Transverse colon (tissue), 4 donors: ENCODE results near the gene C15orf62. TPM values are rescaled to one million over a fixed set of nuclear protein-coding genes. Genes with fewer than 3 reads are reported as not detected.
A peak's percentile ranks its signal among the peaks of the same experiment; 100 is the strongest.

ENCODE experiments used
- DNase-seq: peaks from one replicate; pipeline ENCODE4 v3.0.0-alpha.2; 2019
- H3K27ac ChIP-seq, 4 donors: fragments of 200-600 bp; sonication (generic); 2 replicates each; pipeline ENCODE4 v1.5.1; 2016 to 2018; ENCODE audit warnings: inconsistent platforms in 4 of 4
- H3K27me3 ChIP-seq: fragments of 200-600 bp; sonication (generic); 2 replicates; pipeline ENCODE4 v1.5.1; 2017; ENCODE audit warnings: inconsistent platforms
- H3K36me3 ChIP-seq, 4 donors: fragments of 200-600 bp; sonication (generic); 2 replicates each; pipeline ENCODE4 v1.5.1; 2017 to 2019; ENCODE audit warnings: inconsistent platforms in 4 of 4
- H3K4me1 ChIP-seq, 4 donors: fragments of 200-600 bp; sonication (generic); 2 replicates each; pipeline ENCODE4 v1.5.1; 2017 to 2020; ENCODE audit warnings: inconsistent platforms in 4 of 4
- H3K4me3 ChIP-seq, 4 donors: fragments of 200-600 bp; sonication (generic); 1 replicate in 1 of 4; 2 replicates in 3 of 4; pipeline versions ENCODE4 v1.5.1 to v1.6.1; 2017 to 2019; ENCODE audit warnings: inconsistent platforms in 4 of 4
- H3K9me3 ChIP-seq, 2 donors: fragments of 200-600 bp; sonication (generic); 2 replicates each; pipeline ENCODE4 v1.5.1; 2017 to 2019; ENCODE audit warnings: inconsistent platforms in 2 of 2
- CTCF ChIP-seq, 5 experiments: fragments of 200-600 bp in 3 of 5; fragments of 450-650 bp in 2 of 5; sonication (generic) in 3 of 5; IDR thresholded peaks; 1 replicate in 2 of 5; 2 replicates in 3 of 5; pipeline ENCODE4 v1.5.1; 2016 to 2017; ENCODE audit warnings: antibody characterized with exemption in 5 of 5, inconsistent platforms in 3 of 5, mild to moderate bottlenecking in 2 of 5, moderate library complexity in 1 of 5
- EP300 ChIP-seq: sonication (generic); formaldehyde crosslinking; IDR thresholded peaks from one replicate; pipeline ENCODE4 v1.6.1; 2017; ENCODE audit warnings: antibody characterized with exemption, low read depth
- POLR2A ChIP-seq: fragments of 450-650 bp; IDR thresholded peaks from one replicate; pipeline ENCODE4 v1.6.1; 2016; ENCODE audit warnings: antibody characterized with exemption, mild to moderate bottlenecking, moderate library complexity
- POLR2AphosphoS5 ChIP-seq, 3 donors: sonication (generic); formaldehyde crosslinking; IDR thresholded peaks; one replicate each; pipeline ENCODE4 v1.6.1; 2016; ENCODE audit warnings: antibody characterized with exemption in 3 of 3
- WGBS, 2 donors: methylation state at CpG; one replicate each; pipeline ENCODE4 v1.1.5; 2018; ENCODE audit warnings: low coverage in 1 of 2; 5-methylcytosine and 5-hydroxymethylcytosine counted together
- in situ Hi-C, 4 donors: fragments of 200-750 bp; cut with MboI; loops; one replicate each; pipeline versions ENCODE4 v1.15.0 to v1.15.1; 2017; ENCODE audit warnings: low sequenced_read_pairs in 3 of 4, low pct_ligation_motif_present in 1 of 4, low pct_unique_long_range_greater_than_20kb in 1 of 4
- intact Hi-C: fragments of 100-400 bp; cut with DNase I; formaldehyde crosslinking; loops from one replicate; pipeline ENCODE4 v1.15.1; 2023; ENCODE audit warnings: low total_unique reads
- total RNA-seq, 4 donors: library from RNA; depleted of rRNA; stranded (reverse); fragments of >200 nt; gene quantifications; one replicate each; pipeline ENCODE4 v1.1.0, GENCODE V29; 2016

Gene C15orf62
- under 1 TPM in 2 of 4 donors, not detected in 2; 0.14 to 0.32 TPM for total RNA-seq

GRCh38 chr15:40769274-40770146, at the start of gene C15orf62:
Gene C15orf62 (plus strand): TSS chr15:40769980. CDS start chr15:40770496, 516 bp downstream.
- TF ChIP-seq POLR2A (no peak), EP300 (no peak), CTCF (IDR thresholded peaks at IDR 0.05) (no peak), POLR2AphosphoS5 (IDR thresholded peaks at IDR 0.05) (no peak)
- H3K36me3 ChIP-seq: peaks cover 0 to 7% (median 3%) of the 10 kb centered on the region in 4 donors
- H3K27ac ChIP-seq: peak within 1 kb of the TSS; percentile 77 to 88 (median 80)
- intact Hi-C loops (no loop called here), in situ Hi-C loops (loop anchor here in 3 of 4 donors (10.0 to 25.0 kb wide), 3 partner anchors 75 to 182 kb away; partner anchors contain the start of genes KNL1 (in 1 of the 3) and RAD51 (in 1 of the 3))
- H3K4me1 ChIP-seq: peaks cover 19 to 52% (median 46%) of the 10 kb centered on the region in 4 donors
- DNase-seq: peak; percentile 66
- WGBS, 2 donors: 4 to 26% methylated on average over 5 to 28 of the region's 28 CpGs
- peak within 1 kb of the TSS in 1 of 4 donors; percentile 5 for H3K4me3 ChIP-seq
- H3K9me3 ChIP-seq: no peaks in the 10 kb centered on the region
- no peaks in the 10 kb centered on the region for H3K27me3 ChIP-seq

GRCh38 chr15:40721701-40722100, 48.1 kb upstream of the C15orf62 start:
- in situ Hi-C loops: no loop called here

GRCh38 chr15:40722354-40722753, 47.4 kb upstream of the C15orf62 start:
- H3K36me3 ChIP-seq: no peaks in the 10 kb centered on the region
- no peak for DNase-seq
- H3K4me1 ChIP-seq: no peaks in the 10 kb centered on the region
- H3K4me3 ChIP-seq: no peak overlapping the region
- H3K27me3 ChIP-seq: no peaks in the 10 kb centered on the region
- WGBS, 2 donors: 89 to 91% methylated on average over 3 to 4 of the region's 4 CpGs
- in situ Hi-C loops: no loop called here
- H3K9me3 ChIP-seq: no peaks in the 10 kb centered on the region
- no peak overlapping the region for H3K27ac ChIP-seq
- TF ChIP-seq CTCF (IDR thresholded peaks at IDR 0.05): no peak
- TF ChIP-seq EP300: no peak
- no peak for TF ChIP-seq POLR2AphosphoS5 (IDR thresholded peaks at IDR 0.05)
- TF ChIP-seq POLR2A: no peak
- intact Hi-C loops: no loop called here

More at GRCh38 chr15:40721701-40722100, 48.1 kb upstream of the C15orf62 start:
- WGBS, 2 donors: 86% methylated on average over 1 of the region's 1 CpG; no CpG with 5 or more reads in 1 of the 2 donors
- H3K27me3 ChIP-seq: no peaks in the 10 kb centered on the region
- no peak overlapping the region for H3K4me3 ChIP-seq
- H3K9me3 ChIP-seq: no peaks in the 10 kb centered on the region
- no peak for DNase-seq
- no peak for TF ChIP-seq CTCF (IDR thresholded peaks at IDR 0.05)
- TF ChIP-seq EP300: no peak
- no peak for TF ChIP-seq POLR2AphosphoS5 (IDR thresholded peaks at IDR 0.05)
- no peak for TF ChIP-seq POLR2A
- H3K36me3 ChIP-seq: no peaks in the 10 kb centered on the region
- intact Hi-C loops: no loop called here
- H3K27ac ChIP-seq: no peak overlapping the region
- no peaks in the 10 kb centered on the region for H3K4me1 ChIP-seq

GRCh38 chr15:40722934-40723333, 46.8 kb upstream of the C15orf62 start:
- Histone ChIP-seq H3K4me1 (no peaks in the 10 kb centered on the region), H3K9me3 (no peaks in the 10 kb centered on the region), H3K4me3 (no peak overlapping the region), H3K27me3 (no peaks in the 10 kb centered on the region), H3K36me3 (no peaks in the 10 kb centered on the region), H3K27ac (no peak overlapping the region)
- 74 to 76% methylated on average over 2 of the region's 2 CpGs for WGBS, 2 donors
- intact Hi-C loops (no loop called here), in situ Hi-C loops (no loop called here)
- no peak for DNase-seq
- no peak for TF ChIP-seq EP300
- no peak for TF ChIP-seq POLR2A
- TF ChIP-seq POLR2AphosphoS5 (IDR thresholded peaks at IDR 0.05): no peak
- no peak for TF ChIP-seq CTCF (IDR thresholded peaks at IDR 0.05)
